Measurements from ENCODE around the gene FAM83D. TPM values are rescaled to one million over a fixed set of nuclear protein-coding genes. Genes with fewer than 3 reads are reported as not detected.

The FAM83D gene
- total RNA-seq, 1 experiment from 2014 or later, result 18.4 TPM

- Mint-ChIP-seq H3K9me3 (ENCODE audit: unreplicated experiment) (no peaks in the 10 kb centered on the region), H3K4me3 (ENCODE audit: unreplicated experiment) (no peak overlapping the region), H3K27me3 (ENCODE audit: insufficient read depth, unreplicated experiment) (no peaks in the 10 kb centered on the region), H3K36me3 (ENCODE audit: insufficient read depth, unreplicated experiment) (no peaks in the 10 kb centered on the region), H3K27ac (ENCODE audit: low read depth, unreplicated experiment) (no peak overlapping the region), H3K4me1 (ENCODE audit: insufficient read depth, unreplicated experiment) (no peaks in the 10 kb centered on the region)
- no peak for DNase-seq (ENCODE audit: unreplicated experiment)
- TF ChIP-seq CTCF (IDR thresholded peaks at IDR 0.05; ENCODE audit: unreplicated experiment), result no peak
- BruUV-seq (replicated peaks), result no TSS peak
- ChIA-PET POLR2A (interaction anchor here (0.9 to 1.6 kb wide), 2 partner anchors 10 to 33 kb away, joined by 3 read pairs; no protein-coding TSS in a partner anchor), CTCF (interaction anchor here (0.5 to 2.7 kb wide), 19 partner anchors 8 to 240 kb away, joined by 3 to 19 read pairs (median 4); partner anchors contain the start of gene DHX35)
- intact Hi-C loops (cut with micrococcal nuclease), result no loop called here
These were observed 38.0 kb upstream of the FAM83D start for GRCh38 chr20:38888059-38888831.

GRCh38 chr20:38889050-38889449 is 37.2 kb upstream of the FAM83D start:
- Mint-ChIP-seq H3K9me3 (ENCODE audit: unreplicated experiment) (no peaks in the 10 kb centered on the region), H3K27me3 (ENCODE audit: insufficient read depth, unreplicated experiment) (no peaks in the 10 kb centered on the region), H3K36me3 (ENCODE audit: insufficient read depth, unreplicated experiment) (no peaks in the 10 kb centered on the region), H3K4me1 (ENCODE audit: insufficient read depth, unreplicated experiment) (peaks cover 2% of the 10 kb centered on the region), H3K27ac (ENCODE audit: low read depth, unreplicated experiment) (no peak overlapping the region), H3K4me3 (ENCODE audit: unreplicated experiment) (no peak overlapping the region)
- no peak for DNase-seq (ENCODE audit: unreplicated experiment)
- TF ChIP-seq CTCF (IDR thresholded peaks at IDR 0.05; ENCODE audit: unreplicated experiment), result no peak
- no TSS peak for BruUV-seq (replicated peaks)
- ChIA-PET CTCF (interaction anchor here (0.6 to 2.7 kb wide), 7 partner anchors 28 to 240 kb away, joined by 3 to 10 read pairs (median 4); no protein-coding TSS in a partner anchor), POLR2A (interaction anchor here (1.6 kb wide), 1 partner anchor 33 kb away, joined by 3 read pairs; no protein-coding TSS in a partner anchor)
- intact Hi-C loops (cut with micrococcal nuclease), result no loop called here

- no peak for TF ChIP-seq CTCF (IDR thresholded peaks at IDR 0.05; ENCODE audit: unreplicated experiment)
- H3K27me3 Mint-ChIP-seq (ENCODE audit: insufficient read depth, unreplicated experiment), result no peaks in the 10 kb centered on the region
- intact Hi-C loops (cut with micrococcal nuclease), result no loop called here
- no peak overlapping the region for H3K4me3 Mint-ChIP-seq (ENCODE audit: unreplicated experiment)
- H3K9me3 Mint-ChIP-seq (ENCODE audit: unreplicated experiment), result no peaks in the 10 kb centered on the region
- ChIA-PET CTCF (interaction anchor here (0.5 to 6.6 kb wide), 12 partner anchors 9 to 442 kb away, joined by 3 to 131 read pairs (median 4); partner anchors contain the start of gene ACTR5), POLR2A (interaction anchor here (0.7 kb wide), 1 partner anchor 331 kb away, joined by 3 read pairs; no protein-coding TSS in a partner anchor)
- BruUV-seq (replicated peaks), result no TSS peak
- H3K4me1 Mint-ChIP-seq (ENCODE audit: insufficient read depth, unreplicated experiment), result peaks cover 10% of the 10 kb centered on the region
- no peak for DNase-seq (ENCODE audit: unreplicated experiment)
- no peak overlapping the region for H3K27ac Mint-ChIP-seq (ENCODE audit: low read depth, unreplicated experiment)
- H3K36me3 Mint-ChIP-seq (ENCODE audit: insufficient read depth, unreplicated experiment), result no peaks in the 10 kb centered on the region
These were observed 36.3 kb upstream of the FAM83D start for GRCh38 chr20:38889792-38890496.

- H3K36me3 Mint-ChIP-seq (ENCODE audit: insufficient read depth, unreplicated experiment), result no peaks in the 10 kb centered on the region
- H3K9me3 Mint-ChIP-seq (ENCODE audit: unreplicated experiment), result no peaks in the 10 kb centered on the region
- no peak overlapping the region for H3K4me3 Mint-ChIP-seq (ENCODE audit: unreplicated experiment)
- no TSS peak for BruUV-seq (replicated peaks)
- ChIA-PET POLR2A (interaction anchor here (0.7 kb wide), 1 partner anchor 332 kb away, joined by 3 read pairs; no protein-coding TSS in a partner anchor), CTCF (interaction anchor here (0.6 to 6.6 kb wide), 12 partner anchors 9 to 1025 kb away, joined by 3 to 131 read pairs (median 3); partner anchors contain the start of genes ACTR5 and DHX35)
- no peaks in the 10 kb centered on the region for H3K27me3 Mint-ChIP-seq (ENCODE audit: insufficient read depth, unreplicated experiment)
- H3K27ac Mint-ChIP-seq (ENCODE audit: low read depth, unreplicated experiment), result no peak overlapping the region
- intact Hi-C loops (cut with micrococcal nuclease), result no loop called here
- no peak for TF ChIP-seq CTCF (IDR thresholded peaks at IDR 0.05; ENCODE audit: unreplicated experiment)
- DNase-seq (ENCODE audit: unreplicated experiment), result no peak
- peaks cover 10% of the 10 kb centered on the region for H3K4me1 Mint-ChIP-seq (ENCODE audit: insufficient read depth, unreplicated experiment)
These were observed 35.8 kb upstream of the FAM83D start for GRCh38 chr20:38890497-38890818.
